NCI-H748 treated with DMSO at 0.1 percent for 48 hours (cell line): ENCODE data around the gene ATP6V1B1.
A peak's percentile ranks its signal among the peaks of the same experiment; 100 is the strongest.

ENCODE experiments used
- DNase-seq: peaks from one replicate; lab custom pipeline; 2025; lab: John Stamatoyannopoulos, UW

ATP6V1B1 gene

DNA sequence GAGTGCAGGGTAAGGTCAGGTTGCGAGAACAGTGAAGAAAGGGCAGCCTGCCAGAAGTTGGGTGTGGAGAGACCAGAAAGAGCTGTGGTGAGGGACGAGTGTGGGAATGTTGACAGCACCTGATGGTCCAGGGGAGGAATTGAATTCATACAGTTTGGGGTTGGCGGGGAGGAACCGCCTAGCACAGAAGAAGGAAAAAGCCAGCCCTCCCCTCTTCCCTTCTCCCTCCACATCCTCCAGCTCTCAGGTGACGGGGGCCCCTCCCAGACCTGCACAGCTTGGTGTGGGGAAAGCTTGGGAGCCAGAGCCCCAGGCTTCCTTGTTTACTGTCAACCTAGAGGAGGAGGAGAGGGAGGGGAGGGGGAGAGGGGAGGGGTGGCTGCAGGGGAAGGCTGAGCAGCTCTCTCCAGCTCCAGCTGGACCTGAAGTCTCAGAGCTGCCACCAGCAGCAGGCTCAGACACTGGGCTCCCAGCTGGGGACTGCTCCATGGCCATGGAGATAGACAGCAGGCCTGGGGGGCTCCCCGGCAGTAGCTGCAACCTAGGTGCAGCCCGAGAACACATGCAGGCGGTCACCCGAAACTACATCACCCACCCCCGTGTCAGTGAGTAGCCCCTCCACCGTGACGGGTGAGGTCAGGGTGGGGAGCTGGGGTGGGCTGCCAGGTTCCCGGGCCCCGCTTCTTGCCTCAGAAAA is at the start of gene ATP6V1B1:
Gene ATP6V1B1, plus strand, starts transcription at position 433 of the 697 bp plus-strand sequence. Its CDS starts 55 bp downstream, at position 488.
- no peak for DNase-seq

DNA sequence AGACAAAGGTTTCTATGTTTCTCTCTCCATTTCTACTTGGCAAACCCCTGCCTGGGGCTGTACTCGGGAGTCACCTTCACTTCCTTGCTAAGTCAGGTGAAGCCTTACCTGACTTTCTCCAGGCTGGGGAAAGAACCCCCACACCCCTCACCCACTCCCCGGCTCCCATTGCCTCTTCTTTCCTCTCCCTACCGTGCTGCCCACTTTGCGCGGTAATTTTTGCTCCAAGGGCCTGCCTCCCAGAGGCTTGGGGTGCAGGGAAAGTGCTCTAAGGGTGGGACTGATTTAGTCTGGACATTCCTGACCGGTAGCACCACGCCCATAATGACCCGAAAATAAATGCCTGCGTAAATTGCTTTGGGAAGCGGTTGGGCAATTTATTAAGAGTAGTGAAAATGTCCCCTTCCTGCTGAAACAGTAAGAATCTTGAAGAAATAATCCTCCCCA is 49.1 kb upstream of the ATP6V1B1 start:
- no peak for DNase-seq

DNA sequence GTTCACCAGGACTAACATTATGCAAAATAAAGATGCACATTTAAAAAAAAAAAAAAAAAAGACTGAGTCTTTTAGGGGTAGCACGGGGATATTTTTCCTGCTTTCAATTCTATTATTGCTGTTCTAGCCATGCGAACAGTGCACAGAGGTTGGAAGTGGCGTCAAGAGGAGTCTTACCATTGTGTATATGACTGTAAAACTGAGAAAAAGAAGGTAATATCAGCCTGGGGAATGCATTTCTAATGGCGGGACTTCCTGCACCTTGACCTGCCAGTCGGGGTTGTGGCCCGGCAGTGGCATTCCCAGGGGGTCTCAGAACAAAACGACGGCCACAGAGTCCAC is 48.5 kb upstream of the ATP6V1B1 start:
- DNase-seq, result no peak

DNA sequence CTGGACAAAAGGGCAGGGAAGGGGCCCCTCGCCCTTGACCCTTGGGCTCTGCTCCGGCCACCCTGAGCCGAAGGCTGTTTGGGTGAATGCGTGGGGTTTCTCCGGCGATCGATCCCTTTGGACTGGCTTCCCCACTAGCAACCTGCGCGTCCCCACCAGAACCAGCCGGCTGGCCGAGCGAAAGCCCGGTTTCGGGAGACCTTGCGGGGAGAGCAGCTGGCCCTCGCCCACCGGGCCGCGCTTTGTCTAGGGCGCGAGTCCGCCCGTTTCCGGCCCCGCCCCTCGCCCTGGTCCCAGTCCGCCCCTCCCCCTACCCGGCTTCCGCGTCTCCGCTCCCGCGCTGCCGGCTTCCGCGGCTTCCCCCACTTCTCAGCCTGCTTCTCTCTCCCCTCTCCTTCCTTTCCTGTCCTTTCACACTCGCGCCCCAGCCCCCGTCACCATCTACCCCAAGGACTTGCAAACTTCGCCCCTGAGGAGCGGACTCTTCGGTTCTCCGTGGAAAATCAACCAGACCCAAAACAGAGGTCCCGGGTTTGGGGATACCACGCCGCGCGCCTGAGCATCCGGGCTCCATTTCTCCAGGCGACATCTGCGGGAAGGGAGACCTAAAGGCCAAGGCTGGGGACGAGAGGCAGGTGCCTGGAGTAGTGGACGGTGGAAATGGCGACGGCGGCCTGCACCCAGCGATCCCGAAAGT is 48.0 kb upstream of the ATP6V1B1 start:
- peak; percentile 3 for DNase-seq

- no peak for DNase-seq
Measured at GRCh38 chr2:70888366-70888922, 47.3 kb upstream of the ATP6V1B1 start.

DNA sequence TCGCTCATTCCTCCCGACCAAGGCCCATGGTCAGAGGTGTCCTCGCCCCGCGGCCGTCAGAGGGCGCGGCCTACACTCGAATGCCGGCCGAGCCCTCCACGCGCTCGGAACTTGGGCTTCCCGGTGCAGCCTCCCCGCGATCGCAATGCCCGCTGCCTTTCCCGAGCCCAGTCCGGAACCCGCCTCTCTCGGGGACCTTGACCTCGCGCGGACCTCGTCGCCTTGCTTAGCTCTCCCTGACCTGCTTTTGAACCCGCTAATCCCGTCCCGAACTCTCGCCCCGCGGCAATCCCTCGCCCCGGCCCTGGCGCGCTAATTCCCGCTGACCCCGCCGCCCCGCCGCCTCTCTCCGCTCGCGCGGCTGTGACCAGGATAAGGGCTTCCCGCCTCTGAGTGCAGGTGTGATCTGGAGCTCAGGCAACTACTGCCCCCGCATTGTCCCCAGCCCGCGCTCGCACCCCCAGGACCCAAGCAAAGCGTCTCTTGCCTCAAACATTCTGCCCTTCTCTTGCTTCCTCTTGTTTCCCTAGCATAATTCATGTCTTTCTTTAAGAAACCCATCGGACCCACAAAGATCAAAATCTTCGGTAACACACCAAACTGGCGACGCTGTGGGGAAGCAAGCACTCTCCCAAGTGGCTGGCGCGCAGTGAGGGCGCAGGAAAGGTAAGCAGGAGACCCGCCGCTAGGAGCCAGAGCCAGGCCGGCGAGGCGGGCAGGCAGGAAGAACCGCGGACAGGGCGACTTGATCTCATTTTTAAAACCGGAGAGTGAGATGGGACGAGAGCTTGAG is 46.6 kb upstream of the ATP6V1B1 start:
- no peak for DNase-seq

DNA sequence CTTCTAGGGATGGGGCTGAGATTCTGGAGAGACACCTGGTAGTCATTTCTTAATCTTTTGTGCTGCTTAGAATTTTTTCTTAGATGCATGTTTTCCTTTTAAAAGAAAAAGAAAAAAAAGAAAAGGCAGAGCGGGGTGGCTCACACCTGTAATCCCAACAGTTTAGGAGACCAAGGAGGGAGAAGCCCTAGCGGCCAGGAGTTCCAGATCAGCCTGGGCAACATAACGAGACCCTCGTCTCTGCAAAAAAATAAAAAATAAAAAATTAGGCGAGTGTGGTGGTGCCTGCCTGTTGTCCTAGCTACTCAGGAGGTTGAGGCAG is 46.0 kb upstream of the ATP6V1B1 start:
- no peak for DNase-seq

DNA sequence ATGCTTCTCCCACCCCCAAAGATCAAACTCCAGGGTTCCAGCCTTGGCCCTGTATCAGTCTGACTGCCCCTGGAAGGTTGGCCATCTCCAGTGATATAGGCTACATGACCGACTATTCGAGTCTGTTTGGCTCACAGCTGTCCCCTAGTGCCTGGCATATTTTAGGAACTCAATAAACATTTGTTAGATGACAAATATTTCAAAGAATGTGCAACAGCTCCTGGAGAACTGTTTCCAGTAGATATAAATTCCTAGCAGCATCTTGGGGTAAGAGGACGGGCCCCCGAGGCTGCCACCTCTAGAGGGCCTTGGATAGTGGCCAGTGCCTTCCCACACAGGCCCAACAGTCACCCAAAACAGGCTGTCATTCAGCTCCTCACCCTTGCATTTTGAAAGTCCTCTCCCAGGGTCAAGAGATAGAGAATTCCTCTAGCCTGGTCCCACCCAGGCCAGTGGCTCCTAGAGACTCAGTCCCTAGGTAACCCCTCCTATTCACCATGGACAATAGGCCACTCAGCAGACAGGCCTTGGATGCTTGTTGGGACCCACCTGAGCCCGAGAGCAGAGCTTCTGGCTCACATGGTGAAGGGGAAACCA is 45.1 kb upstream of the ATP6V1B1 start:
- DNase-seq, result no peak

- no peak for DNase-seq
Measured at GRCh38 chr2:70891572-70892357, 43.9 kb upstream of the ATP6V1B1 start.

DNA sequence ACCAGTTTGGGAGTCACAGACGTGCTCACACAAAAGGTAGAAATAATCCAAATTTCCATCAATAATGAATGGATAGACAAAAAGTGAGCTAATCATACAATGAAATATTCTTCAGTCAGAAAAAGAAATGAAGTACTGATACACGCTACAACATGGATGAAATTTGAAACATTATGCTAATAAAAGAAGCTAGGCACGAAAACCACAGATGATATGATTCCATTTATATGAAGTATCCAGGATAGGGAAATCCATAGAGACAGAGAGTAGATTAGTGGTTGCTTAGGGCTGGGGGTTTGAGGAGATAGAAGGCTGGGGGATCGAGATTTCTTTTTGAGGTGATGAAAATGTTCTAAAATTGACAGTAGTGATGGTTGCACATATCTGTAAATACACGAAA is 43.0 kb upstream of the ATP6V1B1 start:
- no peak for DNase-seq

DNA sequence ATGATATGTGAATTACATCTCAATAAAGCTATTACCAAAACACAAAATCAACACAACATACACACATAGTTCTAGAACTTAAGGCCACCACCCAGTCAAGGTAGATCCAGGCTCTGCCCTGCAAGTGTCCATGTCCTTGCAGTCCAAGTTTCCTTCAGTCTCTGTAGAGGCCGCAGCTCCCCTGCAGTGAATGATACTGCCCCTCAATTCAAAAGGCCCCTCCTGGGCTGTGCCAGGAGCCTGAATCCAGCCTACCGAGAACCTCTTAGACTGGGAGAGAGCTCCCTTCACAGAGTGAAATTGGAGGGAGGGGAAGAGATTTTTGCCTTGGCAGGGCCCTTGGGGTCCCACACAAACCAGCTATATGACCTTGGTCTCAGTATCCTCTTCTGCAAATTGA is 42.5 kb upstream of the ATP6V1B1 start:
- DNase-seq, result no peak

- no peak for DNase-seq
Measured at GRCh38 chr2:70894765-70895164, 40.9 kb upstream of the ATP6V1B1 start.

- DNase-seq, result no peak
Measured at GRCh38 chr2:70895249-70895648, 40.5 kb upstream of the ATP6V1B1 start.

GRCh38 chr2:70895998-70896764 is 39.5 kb upstream of the ATP6V1B1 start:
- DNase-seq, result no peak

GRCh38 chr2:70896765-70897202 is 38.9 kb upstream of the ATP6V1B1 start:
- DNase-seq, result no peak

DNA sequence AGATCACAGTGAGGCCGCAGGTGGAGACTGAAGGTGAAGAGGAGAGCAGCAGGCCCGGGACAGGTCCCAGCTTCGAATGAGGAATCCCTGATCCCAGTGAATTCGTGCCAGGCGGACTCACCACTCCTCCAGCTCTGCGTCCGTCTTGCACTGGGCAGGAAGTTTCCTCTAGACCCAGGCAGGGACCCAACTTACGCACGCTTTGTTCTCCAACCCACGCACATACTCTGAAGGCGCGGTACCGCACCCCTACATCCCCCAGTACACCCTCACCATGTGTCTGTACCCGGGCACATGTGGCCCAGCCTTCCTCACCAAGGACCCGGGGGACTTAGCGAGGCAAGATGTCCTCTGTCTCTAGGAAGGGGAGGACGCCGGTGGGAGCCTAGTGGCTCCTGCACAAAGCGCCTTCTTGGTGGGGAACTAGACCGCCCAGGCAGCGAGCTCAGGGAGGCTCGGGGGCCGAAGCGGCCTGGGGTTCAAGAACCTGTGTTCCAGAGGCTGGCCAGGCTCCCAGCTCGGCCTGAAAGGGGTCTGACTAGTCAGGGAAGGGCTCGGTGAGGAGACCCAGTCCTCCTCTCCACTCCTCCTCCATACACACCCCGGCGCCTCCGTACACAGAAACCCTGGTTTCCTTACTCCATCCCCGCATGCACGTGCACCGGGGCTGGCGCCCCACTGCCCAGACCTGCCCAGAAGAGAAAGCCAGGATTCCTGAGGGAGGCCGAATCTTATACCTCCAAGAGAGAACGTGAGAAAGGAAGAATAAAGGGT is 38.3 kb upstream of the ATP6V1B1 start:
- no peak for DNase-seq

- DNase-seq, result no peak
Measured at GRCh38 chr2:70897977-70898226, 37.8 kb upstream of the ATP6V1B1 start.

GRCh38 chr2:70898363-70899240 is 37.1 kb upstream of the ATP6V1B1 start:
- DNase-seq, result no peak
